ENCODE results near the gene KRTAP2-3. TPM values are rescaled to one million over a fixed set of nuclear protein-coding genes. Genes with fewer than 3 reads are reported as not detected.
"Not testable (repeated sequence)": the region's sequence is repeated elsewhere in the genome, so short reads cannot be mapped to it uniquely, and the experiment has no call there.

KRTAP2-3 gene
- total RNA-seq, 4 donors from 2014 or later = not detected

DNA sequence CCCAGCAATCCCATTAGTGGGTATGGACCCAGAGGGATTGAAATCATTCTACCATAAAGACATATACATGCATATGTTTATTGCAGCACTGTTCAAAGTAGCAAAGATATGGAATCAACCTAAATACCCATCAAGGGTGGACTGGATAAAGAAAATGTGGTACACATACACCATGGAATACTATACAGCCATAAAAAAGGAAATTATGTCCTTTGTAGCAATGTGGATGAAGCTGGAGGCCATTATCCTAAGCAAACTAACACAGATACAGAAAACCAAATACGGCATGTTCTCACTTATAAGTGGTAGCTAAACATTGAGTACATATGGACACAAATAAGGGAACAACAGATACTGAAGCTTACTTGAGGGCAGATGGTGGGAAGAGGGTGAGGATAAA is 2.4 kb downstream of the KRTAP2-3 start:
- DNase-seq = no peak
- Histone ChIP-seq H3K36me3 (no peaks in the 10 kb centered on the region), H3K27ac (no peak overlapping the region), H3K9me3 (peaks cover 0 to 5% (median 0%) of the 10 kb centered on the region in 3 donors), H3K4me3 (no peak overlapping the region), H3K27me3 (peaks cover 0 to 18% (median 7%) of the 10 kb centered on the region in 3 donors), H3K4me1 (no peaks in the 10 kb centered on the region)
- ATAC-seq = no peak
- in situ Hi-C loops (cut with MboI; ENCODE audit: low sequenced_read_pairs in 4 of 4) (loop anchor here in 1 of 4 donors (25.0 kb wide), 1 partner anchor 95 kb away; the partner anchor contains the start of gene KRT39), intact Hi-C loops (cut with DNase I; ENCODE audit: low total_unique reads) (no loop called here)
- TF ChIP-seq POLR2A (IDR thresholded peaks at IDR 0.05) = no peak
- TF ChIP-seq, protein P1, sequence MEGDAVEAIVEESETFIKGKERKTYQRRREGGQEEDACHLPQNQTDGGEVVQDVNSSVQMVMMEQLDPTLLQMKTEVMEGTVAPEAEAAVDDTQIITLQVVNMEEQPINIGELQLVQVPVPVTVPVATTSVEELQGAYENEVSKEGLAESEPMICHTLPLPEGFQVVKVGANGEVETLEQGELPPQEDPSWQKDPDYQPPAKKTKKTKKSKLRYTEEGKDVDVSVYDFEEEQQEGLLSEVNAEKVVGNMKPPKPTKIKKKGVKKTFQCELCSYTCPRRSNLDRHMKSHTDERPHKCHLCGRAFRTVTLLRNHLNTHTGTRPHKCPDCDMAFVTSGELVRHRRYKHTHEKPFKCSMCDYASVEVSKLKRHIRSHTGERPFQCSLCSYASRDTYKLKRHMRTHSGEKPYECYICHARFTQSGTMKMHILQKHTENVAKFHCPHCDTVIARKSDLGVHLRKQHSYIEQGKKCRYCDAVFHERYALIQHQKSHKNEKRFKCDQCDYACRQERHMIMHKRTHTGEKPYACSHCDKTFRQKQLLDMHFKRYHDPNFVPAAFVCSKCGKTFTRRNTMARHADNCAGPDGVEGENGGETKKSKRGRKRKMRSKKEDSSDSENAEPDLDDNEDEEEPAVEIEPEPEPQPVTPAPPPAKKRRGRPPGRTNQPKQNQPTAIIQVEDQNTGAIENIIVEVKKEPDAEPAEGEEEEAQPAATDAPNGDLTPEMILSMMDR (IDR thresholded peaks at IDR 0.05 in 4 of 5, conservative IDR thresholded peaks at IDR 0.05 in 1 of 5) = no peak

DNA sequence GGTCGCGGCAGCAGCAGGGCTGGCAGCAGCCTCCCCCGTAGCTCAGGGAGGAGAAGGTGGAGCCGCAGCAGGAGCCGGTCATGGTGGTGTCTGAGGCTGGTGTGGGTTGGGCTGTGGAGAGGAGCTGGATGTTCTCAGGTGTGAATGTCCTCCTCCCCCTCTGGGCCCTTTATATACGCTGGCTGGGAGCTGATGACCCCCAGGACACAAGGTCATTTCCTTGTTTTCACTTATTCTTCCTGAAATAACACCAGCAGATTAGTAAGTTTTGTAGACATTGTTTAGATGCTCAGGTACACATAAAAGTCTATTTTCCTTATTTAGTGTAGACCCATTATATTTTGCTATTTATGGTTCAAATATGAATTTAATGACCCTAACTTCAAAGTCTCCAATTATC is 4.8 kb downstream of the KRTAP2-3 start, which contains the start of gene KRTAP2-2:
KRTAP2-2 (minus strand) TSS at position 101 of the 400 bp plus-strand sequence; CDS start at position 82, 19 bp downstream.
- in situ Hi-C loops (cut with MboI; ENCODE audit: low sequenced_read_pairs in 4 of 4) = loop anchor here in 1 of 4 donors (25.0 kb wide), 1 partner anchor 93 kb away; the partner anchor contains the start of gene KRT39
- intact Hi-C loops (cut with DNase I; ENCODE audit: low total_unique reads); H3K9me3 ChIP-seq: not testable (repeated sequence)

DNA sequence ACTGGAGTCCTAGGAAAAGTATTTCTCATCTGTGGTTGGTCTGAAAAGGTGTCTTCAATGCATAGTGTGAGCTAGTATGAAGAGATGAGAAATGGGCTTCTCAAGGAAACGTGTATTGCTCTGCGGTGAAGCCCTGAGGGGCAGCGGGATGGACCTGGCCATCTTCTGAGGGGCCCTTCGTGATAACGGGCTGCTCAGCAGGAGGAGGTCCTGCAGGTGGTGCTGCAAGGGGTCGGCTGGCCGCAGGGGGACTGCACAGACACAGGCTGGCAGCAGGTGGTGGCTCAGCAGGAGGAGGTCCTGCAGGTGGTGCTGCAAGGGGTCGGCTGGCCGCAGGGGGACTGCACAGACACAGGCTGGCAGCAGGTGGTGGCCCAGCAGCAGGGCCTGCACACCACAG is 5.4 kb downstream of the KRTAP2-3 start:
- H3K27ac ChIP-seq; DNase-seq; H3K36me3 ChIP-seq; intact Hi-C loops (cut with DNase I; ENCODE audit: low total_unique reads); H3K4me3 ChIP-seq; H3K9me3 ChIP-seq; ATAC-seq; H3K4me1 ChIP-seq: not testable (repeated sequence)
- peaks cover 0 to 27% (median 7%) of the 10 kb centered on the region in 3 donors for H3K27me3 ChIP-seq
- in situ Hi-C loops (cut with MboI; ENCODE audit: low sequenced_read_pairs in 4 of 4) = loop anchor here in 1 of 4 donors (25.0 kb wide), 1 partner anchor 92 kb away; the partner anchor contains the start of gene KRT39

More for the DNA sequence above, 4.8 kb downstream of the KRTAP2-3 start, which contains the start of gene KRTAP2-2:
- not testable (repeated sequence) for H3K36me3 ChIP-seq, ATAC-seq, DNase-seq, H3K27ac ChIP-seq, H3K4me1 ChIP-seq, H3K4me3 ChIP-seq
- peaks cover 0 to 24% (median 7%) of the 10 kb centered on the region in 3 donors for H3K27me3 ChIP-seq

DNA sequence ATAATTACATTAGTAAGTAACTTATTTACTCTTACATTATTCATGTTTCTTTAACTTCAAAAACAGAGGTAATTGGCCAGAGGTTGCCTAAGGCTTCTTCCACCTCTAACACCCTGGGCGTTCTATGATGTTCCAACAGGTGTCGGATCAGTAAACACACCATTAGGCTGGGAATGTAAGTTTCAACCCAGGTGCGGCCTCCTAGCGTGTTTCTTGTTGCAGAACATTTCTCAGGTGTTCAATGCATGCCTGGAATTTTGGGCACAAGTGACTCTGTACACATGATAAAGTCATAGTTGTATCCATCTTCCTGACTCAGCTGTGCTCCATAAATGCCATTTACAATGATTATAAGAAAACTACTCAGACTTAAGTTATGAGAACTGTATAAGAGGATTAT is 5.9 kb downstream of the KRTAP2-3 start:
- peaks cover under 1 to 24% (median 7%) of the 10 kb centered on the region in 3 donors for H3K27me3 ChIP-seq

DNA sequence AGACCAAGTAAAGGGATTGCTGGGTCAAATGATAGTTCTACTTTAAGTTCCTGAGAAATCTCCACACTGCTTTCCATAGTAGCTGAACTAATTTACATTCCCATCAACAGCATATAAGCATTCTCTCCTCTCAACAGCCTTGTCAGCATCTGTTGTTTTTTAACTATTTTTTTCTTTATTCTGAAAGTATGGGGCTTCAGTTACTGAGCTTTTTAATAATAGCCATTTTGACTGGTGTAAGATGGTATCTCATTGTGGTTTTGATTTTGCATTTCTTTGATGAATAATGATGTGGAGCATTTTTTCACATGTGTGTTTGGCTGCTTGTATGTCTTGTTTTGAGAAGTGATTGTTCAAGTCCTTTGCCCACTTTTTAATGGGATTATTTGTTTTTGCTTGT is 7.3 kb downstream of the KRTAP2-3 start:
- Histone ChIP-seq H3K4me3 (no peak overlapping the region), H3K4me1 (no peaks in the 10 kb centered on the region), H3K9me3 (peaks cover 0 to 5% (median 0%) of the 10 kb centered on the region in 3 donors), H3K27ac (no peak overlapping the region), H3K36me3 (no peaks in the 10 kb centered on the region), H3K27me3 (peaks cover 3 to 28% (median 9%) of the 10 kb centered on the region in 3 donors)
- in situ Hi-C loops (cut with MboI; ENCODE audit: low sequenced_read_pairs in 4 of 4) (loop anchor here in 1 of 4 donors (25.0 kb wide), 1 partner anchor 90 kb away; the partner anchor contains the start of gene KRT39), intact Hi-C loops (cut with DNase I; ENCODE audit: low total_unique reads) (no loop called here)
- ATAC-seq (no peak), DNase-seq (no peak)
- TF ChIP-seq POLR2A (IDR thresholded peaks at IDR 0.05) = no peak
- TF ChIP-seq, protein P1 (IDR thresholded peaks at IDR 0.05 in 4 of 5, conservative IDR thresholded peaks at IDR 0.05 in 1 of 5) = no peak

More for the DNA sequence above, 5.9 kb downstream of the KRTAP2-3 start:
- Histone ChIP-seq H3K4me1 (no peaks in the 10 kb centered on the region), H3K36me3 (no peaks in the 10 kb centered on the region), H3K27ac (no peak overlapping the region), H3K4me3 (no peak overlapping the region), H3K9me3 (peaks cover 0 to 5% (median 0%) of the 10 kb centered on the region in 3 donors)
- no peak for ATAC-seq
- TF ChIP-seq POLR2A (IDR thresholded peaks at IDR 0.05) = no peak
- TF ChIP-seq, protein P1 (IDR thresholded peaks at IDR 0.05 in 4 of 5, conservative IDR thresholded peaks at IDR 0.05 in 1 of 5) = no peak
- no peak for DNase-seq
- intact Hi-C loops (cut with DNase I; ENCODE audit: low total_unique reads) = no loop called here
- in situ Hi-C loops (cut with MboI; ENCODE audit: low sequenced_read_pairs in 4 of 4) = loop anchor here in 1 of 4 donors (25.0 kb wide), 1 partner anchor 92 kb away; the partner anchor contains the start of gene KRT39
